Activated CD4-positive, alpha-beta T cell treated with anti-CD3 and anti-CD28 coated beads for 24 hours (primary cell): ENCODE results near the gene HBQ1.
"Not testable (repeated sequence)": the region's sequence is repeated elsewhere in the genome, so short reads cannot be mapped to it uniquely, and the experiment has no call there.

ENCODE experiments used
- DNase-seq, 2 donors: peaks; one replicate each; pipeline ENCODE4 v3.0.0-alpha.2; 2020; ENCODE audit warnings: low read depth in 2 of 2

Gene HBQ1

GRCh38 chr16:176006-176405 is 4.3 kb upstream of the HBQ1 start:
- not testable (repeated sequence) for DNase-seq

GRCh38 chr16:176477-177382 is 3.5 kb upstream of the HBQ1 start, which contains the start of gene HBA1:
Gene HBA1 (plus strand): TSS chr16:176680. CDS start chr16:176717, 37 bp downstream.
- DNase-seq, result not testable (repeated sequence)

GRCh38 chr16:177394-177822 is 2.9 kb upstream of the HBQ1 start:
- no peak for DNase-seq

- DNase-seq, result no peak
Observed at GRCh38 chr16:177981-178667, 2.1 kb upstream of the HBQ1 start.

GRCh38 chr16:178668-179015 is 1.6 kb upstream of the HBQ1 start:
- DNase-seq, result no peak

GRCh38 chr16:179211-180092 is 807 bp upstream of the HBQ1 start:
- no peak for DNase-seq

GRCh38 chr16:180681-181564 is 664 bp downstream of the HBQ1 start:
- peak; percentile 82 to 85 for DNase-seq

- no peak for DNase-seq
Observed at GRCh38 chr16:181565-182021, 1.3 kb downstream of the HBQ1 start.

- no peak for DNase-seq
Observed at GRCh38 chr16:183005-183404, 2.7 kb downstream of the HBQ1 start.

GRCh38 chr16:185213-185612 is 5.0 kb downstream of the HBQ1 start:
- no peak for DNase-seq

- no peak for DNase-seq
Observed at GRCh38 chr16:185691-186090, 5.4 kb downstream of the HBQ1 start.

- no peak for DNase-seq
Observed at GRCh38 chr16:187330-187729, 7.1 kb downstream of the HBQ1 start.

GRCh38 chr16:188674-189073 is 8.4 kb downstream of the HBQ1 start:
- DNase-seq, result no peak

GRCh38 chr16:189604-190186 is 9.4 kb downstream of the HBQ1 start:
- no peak for DNase-seq

- DNase-seq, result no peak
Observed at GRCh38 chr16:191831-192230, 11.6 kb downstream of the HBQ1 start.

GRCh38 chr16:192686-193085 is 12.4 kb downstream of the HBQ1 start:
- DNase-seq, result no peak

GRCh38 chr16:193441-193840 is 13.2 kb downstream of the HBQ1 start:
- no peak for DNase-seq

- DNase-seq, result no peak
Observed at GRCh38 chr16:194516-194915, 14.3 kb downstream of the HBQ1 start.

- DNase-seq, result no peak
Observed at GRCh38 chr16:200388-200787, 20.1 kb downstream of the HBQ1 start.

GRCh38 chr16:203246-203645 is 23.0 kb downstream of the HBQ1 start:
- DNase-seq, result no peak

- not testable (repeated sequence) for DNase-seq
Observed at GRCh38 chr16:204046-204445, 23.8 kb downstream of the HBQ1 start.
